ENCODE data around the gene DHRS7B.
A peak's percentile ranks its signal among the peaks of the same experiment; 100 is the strongest.
"Not testable (repeated sequence)": the region's sequence is repeated elsewhere in the genome, so short reads cannot be mapped to it uniquely, and the experiment has no call there.

The DHRS7B gene

DNA sequence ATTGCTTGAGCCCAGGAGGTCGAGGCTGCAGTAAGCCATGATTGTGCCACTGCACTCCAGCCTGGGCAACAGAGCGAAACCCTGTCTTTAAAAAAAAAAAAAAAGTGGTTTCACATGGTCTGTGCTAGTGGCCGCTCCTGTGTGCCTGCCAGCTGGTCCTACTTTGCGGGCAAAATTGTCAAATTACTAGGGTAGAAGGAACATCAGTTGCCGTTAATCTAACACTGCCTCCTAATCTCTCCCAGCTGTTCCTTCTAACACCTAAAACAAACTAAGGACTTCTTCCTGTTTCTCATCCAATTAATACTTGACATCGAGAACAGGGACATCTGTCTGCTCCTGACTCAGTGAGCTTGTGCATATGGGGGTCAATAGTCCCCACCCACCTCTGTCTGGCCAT is 63.3 kb downstream of the DHRS7B start:
- H3K9ac ChIP-seq (ENCODE audit: low read depth in 1 of 2, low read length in 2 of 2), result no peak overlapping the region
- H3K27ac ChIP-seq (ENCODE audit: low read depth in 2 of 2, low read length in 2 of 2), result no peak overlapping the region
- peaks cover 18 to 28% of the 10 kb centered on the region in 2 donors for H3K36me3 ChIP-seq (ENCODE audit: control insufficient read depth in 2 of 2, insufficient read depth in 2 of 2, low read length in 2 of 2)
- no peaks in the 10 kb centered on the region for H3K27me3 ChIP-seq (ENCODE audit: control insufficient read depth in 2 of 2, insufficient read depth in 2 of 2, low read length in 2 of 2)
- H3K4me1 ChIP-seq (ENCODE audit: control insufficient read depth in 2 of 2, insufficient read depth in 2 of 2, low read length in 2 of 2), result peaks cover 0 to 2% of the 10 kb centered on the region in 2 donors
- no peak overlapping the region for H3K4me3 ChIP-seq (ENCODE audit: low read length in 2 of 2)
- no peaks in the 10 kb centered on the region for H3K9me3 ChIP-seq (ENCODE audit: control insufficient read depth in 2 of 2, low read length in 2 of 2)

DNA sequence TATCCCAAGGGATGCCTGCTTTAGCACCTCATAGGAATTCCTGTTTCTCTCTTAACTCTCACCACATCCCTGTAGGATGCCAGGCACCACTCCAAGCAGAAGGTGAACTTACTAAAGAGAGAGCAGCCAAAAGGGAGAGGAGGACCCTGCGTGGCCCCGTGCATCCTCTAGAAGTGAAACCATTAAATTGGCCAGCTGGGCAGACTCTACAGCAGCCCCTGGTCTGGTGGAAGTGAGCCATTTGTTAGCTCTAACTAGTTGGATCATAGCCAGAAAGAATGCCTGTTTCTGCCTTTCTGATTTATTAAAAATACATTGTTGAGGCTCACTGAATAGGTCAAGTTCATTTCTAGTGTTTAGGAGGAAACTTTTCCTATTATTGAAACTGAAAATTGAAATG is 64.9 kb downstream of the DHRS7B start:
- Histone ChIP-seq H3K27me3 (ENCODE audit: control insufficient read depth in 2 of 2, insufficient read depth in 2 of 2, low read length in 2 of 2) (no peaks in the 10 kb centered on the region), H3K4me3 (ENCODE audit: low read length in 2 of 2) (no peak overlapping the region), H3K27ac (ENCODE audit: low read depth in 2 of 2, low read length in 2 of 2) (no peak overlapping the region), H3K9me3 (ENCODE audit: control insufficient read depth in 2 of 2, low read length in 2 of 2) (no peaks in the 10 kb centered on the region), H3K4me1 (ENCODE audit: control insufficient read depth in 2 of 2, insufficient read depth in 2 of 2, low read length in 2 of 2) (peaks cover 0 to 2% of the 10 kb centered on the region in 2 donors), H3K36me3 (ENCODE audit: control insufficient read depth in 2 of 2, insufficient read depth in 2 of 2, low read length in 2 of 2) (peaks cover 9 to 23% of the 10 kb centered on the region in 2 donors), H3K9ac (ENCODE audit: low read depth in 1 of 2, low read length in 2 of 2) (no peak overlapping the region)

DNA sequence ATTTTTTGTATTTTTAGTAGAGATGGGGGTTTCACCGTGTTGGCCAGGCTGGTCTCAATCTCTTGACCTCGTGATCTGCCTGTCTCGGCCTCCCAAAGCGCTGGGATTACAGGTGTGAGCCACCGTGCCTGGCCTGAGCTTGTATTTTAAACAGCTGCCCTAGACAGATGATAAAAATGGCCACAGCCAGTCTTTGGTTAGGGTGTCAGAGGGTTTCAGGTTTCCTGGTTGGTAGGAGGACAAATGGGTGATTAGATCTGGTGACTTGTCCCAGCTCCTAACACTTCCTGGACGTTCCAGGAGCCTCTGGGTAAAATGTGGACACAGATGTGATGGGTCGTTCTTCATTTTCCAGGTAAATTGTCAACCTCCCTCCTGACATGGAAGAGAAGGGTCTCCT is 65.7 kb downstream of the DHRS7B start:
- not testable (repeated sequence) for H3K27me3 ChIP-seq (ENCODE audit: control insufficient read depth in 2 of 2, insufficient read depth in 2 of 2, low read length in 2 of 2); H3K27ac ChIP-seq (ENCODE audit: low read depth in 2 of 2, low read length in 2 of 2); H3K4me3 ChIP-seq (ENCODE audit: low read length in 2 of 2); H3K9me3 ChIP-seq (ENCODE audit: control insufficient read depth in 2 of 2, low read length in 2 of 2); H3K9ac ChIP-seq (ENCODE audit: low read depth in 1 of 2, low read length in 2 of 2); H3K4me1 ChIP-seq (ENCODE audit: control insufficient read depth in 2 of 2, insufficient read depth in 2 of 2, low read length in 2 of 2)
- H3K36me3 ChIP-seq (ENCODE audit: control insufficient read depth in 2 of 2, insufficient read depth in 2 of 2, low read length in 2 of 2), result peaks cover 15 to 29% of the 10 kb centered on the region in 2 donors

DNA sequence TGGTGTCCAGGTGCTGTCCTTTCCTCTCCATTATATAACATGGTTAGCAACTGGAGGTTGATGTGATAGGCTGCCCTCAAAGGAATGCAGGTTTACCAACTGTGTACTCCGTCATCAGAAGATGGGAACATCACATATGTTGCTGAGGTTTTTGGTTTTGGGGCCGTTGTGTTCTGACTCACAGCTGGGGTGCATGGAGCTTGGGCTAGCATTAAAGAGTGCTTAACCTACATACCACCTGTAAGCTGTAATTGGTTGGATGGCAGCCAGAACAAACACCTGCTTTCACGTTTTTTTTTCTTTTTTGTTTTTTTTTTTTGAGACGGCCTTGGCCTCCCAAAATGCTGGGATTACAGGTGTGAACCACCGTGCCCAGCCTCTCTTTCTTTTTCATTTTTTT is 66.3 kb downstream of the DHRS7B start:
- Histone ChIP-seq H3K9me3 (ENCODE audit: control insufficient read depth in 2 of 2, low read length in 2 of 2) (no peaks in the 10 kb centered on the region), H3K27ac (ENCODE audit: low read depth in 2 of 2, low read length in 2 of 2) (no peak overlapping the region), H3K9ac (ENCODE audit: low read depth in 1 of 2, low read length in 2 of 2) (no peak overlapping the region), H3K4me3 (ENCODE audit: low read length in 2 of 2) (no peak overlapping the region), H3K27me3 (ENCODE audit: control insufficient read depth in 2 of 2, insufficient read depth in 2 of 2, low read length in 2 of 2) (no peaks in the 10 kb centered on the region), H3K4me1 (ENCODE audit: control insufficient read depth in 2 of 2, insufficient read depth in 2 of 2, low read length in 2 of 2) (peaks cover 0 to 2% of the 10 kb centered on the region in 2 donors), H3K36me3 (ENCODE audit: control insufficient read depth in 2 of 2, insufficient read depth in 2 of 2, low read length in 2 of 2) (peaks cover 20 to 35% of the 10 kb centered on the region in 2 donors)

DNA sequence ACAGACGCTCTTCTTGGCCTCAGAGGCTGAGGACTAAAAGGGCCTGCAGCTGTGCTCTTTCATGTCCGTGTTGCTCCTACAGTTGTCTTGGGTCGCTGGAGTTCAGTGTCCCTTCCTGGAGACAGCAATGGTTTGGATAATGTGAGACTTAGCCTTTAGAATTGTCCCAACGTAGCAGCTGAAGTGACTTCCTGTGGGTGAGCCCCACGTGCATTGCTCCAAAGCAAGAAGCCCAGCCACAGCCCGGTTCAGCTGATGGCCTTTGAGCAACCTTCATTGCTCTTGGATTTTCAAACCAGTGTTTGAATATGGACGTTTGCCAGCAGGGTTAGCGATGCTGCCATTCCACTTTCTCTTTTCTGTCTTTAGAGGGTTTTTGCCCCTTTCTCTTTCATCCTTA is 67.5 kb downstream of the DHRS7B start:
- no peak overlapping the region for H3K4me3 ChIP-seq (ENCODE audit: low read length in 2 of 2)
- no peaks in the 10 kb centered on the region for H3K27me3 ChIP-seq (ENCODE audit: control insufficient read depth in 2 of 2, insufficient read depth in 2 of 2, low read length in 2 of 2)
- H3K9me3 ChIP-seq (ENCODE audit: control insufficient read depth in 2 of 2, low read length in 2 of 2), result no peaks in the 10 kb centered on the region
- peak overlapping the region in 1 of 2 donors; percentile 8 for H3K27ac ChIP-seq (ENCODE audit: low read depth in 2 of 2, low read length in 2 of 2)
- H3K4me1 ChIP-seq (ENCODE audit: control insufficient read depth in 2 of 2, insufficient read depth in 2 of 2, low read length in 2 of 2), result peaks cover 0 to 2% of the 10 kb centered on the region in 2 donors
- no peak overlapping the region for H3K9ac ChIP-seq (ENCODE audit: low read depth in 1 of 2, low read length in 2 of 2)
- H3K36me3 ChIP-seq (ENCODE audit: control insufficient read depth in 2 of 2, insufficient read depth in 2 of 2, low read length in 2 of 2), result peaks cover 18 to 37% of the 10 kb centered on the region in 2 donors

DNA sequence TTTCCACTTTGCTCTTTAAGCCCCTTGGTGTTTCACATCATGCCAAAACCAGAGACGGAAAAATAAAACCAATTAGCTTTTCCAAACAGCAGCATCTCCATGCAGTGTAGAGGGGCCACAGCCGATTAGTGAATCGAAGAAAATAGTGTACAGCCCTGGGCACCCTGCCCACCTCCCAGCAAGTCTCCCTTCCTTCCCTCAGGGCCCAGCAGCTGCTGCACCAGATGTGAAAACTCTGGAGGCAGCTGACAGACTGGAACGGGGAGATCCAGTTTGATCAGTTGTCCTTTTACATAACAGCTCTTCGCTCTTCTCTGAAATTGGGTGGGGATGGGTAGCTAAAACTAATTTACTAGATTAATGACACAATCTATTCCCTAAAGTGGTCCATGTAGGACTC is 67.9 kb downstream of the DHRS7B start:
- no peak overlapping the region for H3K9ac ChIP-seq (ENCODE audit: low read depth in 1 of 2, low read length in 2 of 2)
- H3K4me3 ChIP-seq (ENCODE audit: low read length in 2 of 2), result no peak overlapping the region
- H3K36me3 ChIP-seq (ENCODE audit: control insufficient read depth in 2 of 2, insufficient read depth in 2 of 2, low read length in 2 of 2), result peaks cover 16 to 37% of the 10 kb centered on the region in 2 donors
- peak overlapping the region in 1 of 2 donors; percentile 8 for H3K27ac ChIP-seq (ENCODE audit: low read depth in 2 of 2, low read length in 2 of 2)
- no peaks in the 10 kb centered on the region for H3K27me3 ChIP-seq (ENCODE audit: control insufficient read depth in 2 of 2, insufficient read depth in 2 of 2, low read length in 2 of 2)
- H3K4me1 ChIP-seq (ENCODE audit: control insufficient read depth in 2 of 2, insufficient read depth in 2 of 2, low read length in 2 of 2), result peaks cover 0 to 2% of the 10 kb centered on the region in 2 donors
- H3K9me3 ChIP-seq (ENCODE audit: control insufficient read depth in 2 of 2, low read length in 2 of 2), result no peaks in the 10 kb centered on the region

DNA sequence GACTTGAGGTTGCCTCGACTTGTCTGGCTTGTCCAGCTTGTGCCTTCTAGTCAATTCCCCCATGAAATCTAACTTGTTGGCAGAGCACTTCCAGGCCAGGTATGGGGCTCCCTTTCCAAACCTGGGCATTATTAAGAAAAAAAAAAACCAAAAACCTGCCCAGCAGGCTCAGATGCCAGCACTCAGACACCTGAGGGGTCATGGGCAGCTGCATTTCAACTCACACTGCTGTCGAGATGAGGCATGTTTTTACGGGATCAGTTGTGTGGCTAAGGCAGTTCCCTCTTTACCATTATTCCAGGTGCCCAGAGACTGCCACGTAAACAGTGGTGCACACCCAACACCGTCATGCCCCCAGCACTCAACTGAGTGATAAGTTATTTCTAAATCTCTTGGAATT is 69.4 kb downstream of the DHRS7B start:
- no peaks in the 10 kb centered on the region for H3K27me3 ChIP-seq (ENCODE audit: control insufficient read depth in 2 of 2, insufficient read depth in 2 of 2, low read length in 2 of 2)
- H3K9me3 ChIP-seq (ENCODE audit: control insufficient read depth in 2 of 2, low read length in 2 of 2), result no peaks in the 10 kb centered on the region
- no peak overlapping the region for H3K4me3 ChIP-seq (ENCODE audit: low read length in 2 of 2)
- peaks cover 21 to 30% of the 10 kb centered on the region in 2 donors for H3K36me3 ChIP-seq (ENCODE audit: control insufficient read depth in 2 of 2, insufficient read depth in 2 of 2, low read length in 2 of 2)
- no peak overlapping the region for H3K9ac ChIP-seq (ENCODE audit: low read depth in 1 of 2, low read length in 2 of 2)
- H3K4me1 ChIP-seq (ENCODE audit: control insufficient read depth in 2 of 2, insufficient read depth in 2 of 2, low read length in 2 of 2), result peaks cover 0 to 2% of the 10 kb centered on the region in 2 donors
- H3K27ac ChIP-seq (ENCODE audit: low read depth in 2 of 2, low read length in 2 of 2), result no peak overlapping the region

DNA sequence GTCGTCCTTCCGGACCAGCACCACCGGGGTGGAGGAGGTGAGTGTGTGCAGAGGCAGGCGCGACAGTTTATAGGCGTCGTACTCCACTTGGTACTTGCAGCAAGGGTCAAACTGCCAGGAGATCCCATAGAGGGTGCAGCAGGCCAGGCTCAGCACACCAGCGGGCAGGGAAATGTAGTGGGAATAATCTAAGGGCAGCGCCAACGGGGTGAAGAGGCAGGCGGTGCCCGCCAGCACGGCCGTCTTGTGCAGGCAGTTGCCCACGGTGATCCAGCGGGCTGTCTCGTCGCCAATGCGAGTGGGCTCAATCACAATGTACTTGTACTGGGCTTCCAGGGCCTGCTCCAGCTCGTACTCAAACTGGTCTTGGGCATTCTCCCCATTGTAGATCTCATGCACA is 71.6 kb downstream of the DHRS7B start:
- no peak overlapping the region for H3K9ac ChIP-seq (ENCODE audit: low read depth in 1 of 2, low read length in 2 of 2)
- H3K27me3 ChIP-seq (ENCODE audit: control insufficient read depth in 2 of 2, insufficient read depth in 2 of 2, low read length in 2 of 2), result no peaks in the 10 kb centered on the region
- H3K27ac ChIP-seq (ENCODE audit: low read depth in 2 of 2, low read length in 2 of 2), result no peak overlapping the region
- H3K4me1 ChIP-seq (ENCODE audit: control insufficient read depth in 2 of 2, insufficient read depth in 2 of 2, low read length in 2 of 2), result peaks cover 0 to 2% of the 10 kb centered on the region in 2 donors
- H3K4me3 ChIP-seq (ENCODE audit: low read length in 2 of 2), result no peak overlapping the region
- H3K9me3 ChIP-seq (ENCODE audit: control insufficient read depth in 2 of 2, low read length in 2 of 2), result no peaks in the 10 kb centered on the region
- H3K36me3 ChIP-seq (ENCODE audit: control insufficient read depth in 2 of 2, insufficient read depth in 2 of 2, low read length in 2 of 2), result peaks cover 21 to 29% of the 10 kb centered on the region in 2 donors

DNA sequence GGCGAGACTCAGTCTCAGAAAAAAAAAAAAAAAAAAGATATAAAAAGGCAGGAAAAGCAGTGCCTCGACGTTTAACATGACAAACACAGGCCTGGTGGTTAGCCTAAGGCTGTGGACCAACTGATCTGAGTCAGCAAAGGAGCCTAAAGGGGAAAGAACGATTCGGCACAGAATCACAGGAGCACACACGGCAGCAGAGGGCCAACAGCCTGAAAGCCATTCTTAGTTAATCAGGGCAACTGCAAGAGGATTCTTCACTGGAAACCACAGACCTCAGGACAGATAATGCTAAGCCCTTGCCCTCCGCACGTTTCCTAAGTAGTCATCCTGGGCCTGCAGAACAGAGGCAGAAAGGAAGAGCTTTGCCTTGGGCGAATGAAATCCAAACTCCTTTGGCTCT is 72.5 kb downstream of the DHRS7B start:
- Histone ChIP-seq H3K4me1 (ENCODE audit: control insufficient read depth in 2 of 2, insufficient read depth in 2 of 2, low read length in 2 of 2) (peaks cover 0 to 1% of the 10 kb centered on the region in 2 donors), H3K9me3 (ENCODE audit: control insufficient read depth in 2 of 2, low read length in 2 of 2) (no peaks in the 10 kb centered on the region), H3K4me3 (ENCODE audit: low read length in 2 of 2) (no peak overlapping the region), H3K27ac (ENCODE audit: low read depth in 2 of 2, low read length in 2 of 2) (no peak overlapping the region), H3K36me3 (ENCODE audit: control insufficient read depth in 2 of 2, insufficient read depth in 2 of 2, low read length in 2 of 2) (peaks cover 21 to 29% of the 10 kb centered on the region in 2 donors), H3K27me3 (ENCODE audit: control insufficient read depth in 2 of 2, insufficient read depth in 2 of 2, low read length in 2 of 2) (no peaks in the 10 kb centered on the region), H3K9ac (ENCODE audit: low read depth in 1 of 2, low read length in 2 of 2) (no peak overlapping the region)

DNA sequence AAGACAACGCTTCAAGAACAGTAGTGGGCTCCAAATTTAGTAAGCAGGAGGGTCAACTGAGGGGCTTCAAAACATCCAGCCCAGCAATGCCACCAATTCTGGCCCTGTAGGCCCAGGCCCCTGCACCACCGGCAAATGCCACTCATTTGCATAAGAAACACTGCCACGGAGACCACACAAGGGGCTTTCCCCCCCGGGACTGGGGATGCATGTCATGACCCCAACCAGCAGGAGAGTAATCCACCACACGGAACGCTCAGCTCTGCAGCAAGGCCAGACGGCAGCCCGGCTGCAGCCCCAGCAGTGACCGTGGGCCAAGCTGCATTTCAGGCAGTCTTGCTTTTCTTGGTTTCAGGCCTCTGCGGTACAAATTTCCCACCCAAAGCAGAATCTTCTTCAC is 73.1 kb downstream of the DHRS7B start:
- Histone ChIP-seq H3K36me3 (ENCODE audit: control insufficient read depth in 2 of 2, insufficient read depth in 2 of 2, low read length in 2 of 2) (peaks cover 21 to 29% of the 10 kb centered on the region in 2 donors), H3K27ac (ENCODE audit: low read depth in 2 of 2, low read length in 2 of 2) (no peak overlapping the region), H3K9ac (ENCODE audit: low read depth in 1 of 2, low read length in 2 of 2) (no peak overlapping the region), H3K4me1 (ENCODE audit: control insufficient read depth in 2 of 2, insufficient read depth in 2 of 2, low read length in 2 of 2) (peaks cover 0 to under 1% of the 10 kb centered on the region in 2 donors), H3K27me3 (ENCODE audit: control insufficient read depth in 2 of 2, insufficient read depth in 2 of 2, low read length in 2 of 2) (no peaks in the 10 kb centered on the region), H3K4me3 (ENCODE audit: low read length in 2 of 2) (no peak overlapping the region), H3K9me3 (ENCODE audit: control insufficient read depth in 2 of 2, low read length in 2 of 2) (no peaks in the 10 kb centered on the region)

Data from mucosa of rectum (tissue), 2 donors.